H1 (cell line): ENCODE measurements around the gene SESN1. TPM values are rescaled to one million over a fixed set of nuclear protein-coding genes. Genes with fewer than 3 reads are reported as not detected.

Source experiments
- polyA plus RNA-seq, 7 experiments: library from polyadenylated mRNA; depleted of rRNA in 3 of 7; stranded (reverse) in 5 of 7; unstranded in 2 of 7; fragments of >200 nt in 5 of 7; fragments of 200-250 nt in 2 of 7; gene quantifications; 1 replicate in 5 of 7; 2 replicates in 1 of 7; 4 replicates in 1 of 7; pipeline versions ENCODE4 v1.2.1 to v1.2.3, GENCODE V29; 2011 to 2013; ENCODE audit warnings: missing spikeins in 2 of 7, mixed read lengths in 2 of 7
- total RNA-seq: library from RNA; stranded (reverse); fragmentation: NEBNext Ultra II Directional; extraction: Animal tissue kit (Norgen Biotek cat#: 25700); gene quantifications from 2 replicates; pipeline ENCODE4 v1.2.1, GENCODE V29; 2021
- TF ChIP-seq, protein P1 (sequence below): IDR thresholded peaks from 2 replicates; pipeline ENCODE4 v1.6.1; 2012; ENCODE audit warnings: low read length, inconsistent platforms

SESN1 gene
- total and polyA plus RNA-seq, 2 of the 8 experiments (the other 6 are each of a cell fraction or from before 2014, with no cell fraction given) = 12.8 to 15.6 TPM

DNA sequence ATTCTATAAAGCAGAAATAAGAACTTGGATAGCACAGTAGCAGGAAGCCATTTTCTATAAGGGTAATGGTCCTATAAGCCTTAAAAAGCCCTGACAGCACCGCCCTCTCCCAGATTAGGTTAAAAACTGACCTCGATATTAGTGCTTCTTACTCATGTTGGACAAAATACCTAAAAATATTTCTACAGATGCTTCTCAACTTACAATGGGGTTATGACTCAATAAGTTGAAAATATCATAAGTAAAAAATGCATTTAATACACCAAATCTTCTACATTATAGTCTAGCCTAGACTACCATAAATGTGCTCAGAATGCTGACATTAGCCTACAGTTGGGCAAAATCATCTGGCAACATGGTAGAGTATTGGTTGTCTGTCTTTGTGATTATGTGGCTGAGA, 70.3 kb downstream of the SESN1 start (continued):
- TF ChIP-seq, protein P1, sequence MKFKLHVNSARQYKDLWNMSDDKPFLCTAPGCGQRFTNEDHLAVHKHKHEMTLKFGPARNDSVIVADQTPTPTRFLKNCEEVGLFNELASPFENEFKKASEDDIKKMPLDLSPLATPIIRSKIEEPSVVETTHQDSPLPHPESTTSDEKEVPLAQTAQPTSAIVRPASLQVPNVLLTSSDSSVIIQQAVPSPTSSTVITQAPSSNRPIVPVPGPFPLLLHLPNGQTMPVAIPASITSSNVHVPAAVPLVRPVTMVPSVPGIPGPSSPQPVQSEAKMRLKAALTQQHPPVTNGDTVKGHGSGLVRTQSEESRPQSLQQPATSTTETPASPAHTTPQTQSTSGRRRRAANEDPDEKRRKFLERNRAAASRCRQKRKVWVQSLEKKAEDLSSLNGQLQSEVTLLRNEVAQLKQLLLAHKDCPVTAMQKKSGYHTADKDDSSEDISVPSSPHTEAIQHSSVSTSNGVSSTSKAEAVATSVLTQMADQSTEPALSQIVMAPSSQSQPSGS = no peak
